GM18861 (cell line): Measurements from ENCODE around the gene OR9Q1.
"Not testable (repeated sequence)": the region's sequence is repeated elsewhere in the genome, so short reads cannot be mapped to it uniquely, and the experiment has no call there.

Experiments
- ATAC-seq: cut with Tn5 transposase; IDR thresholded peaks from one replicate; pipeline ENCODE4 v1.9.1; 2021; ENCODE audit not compliant: unreplicated experiment

Gene OR9Q1, protein sequence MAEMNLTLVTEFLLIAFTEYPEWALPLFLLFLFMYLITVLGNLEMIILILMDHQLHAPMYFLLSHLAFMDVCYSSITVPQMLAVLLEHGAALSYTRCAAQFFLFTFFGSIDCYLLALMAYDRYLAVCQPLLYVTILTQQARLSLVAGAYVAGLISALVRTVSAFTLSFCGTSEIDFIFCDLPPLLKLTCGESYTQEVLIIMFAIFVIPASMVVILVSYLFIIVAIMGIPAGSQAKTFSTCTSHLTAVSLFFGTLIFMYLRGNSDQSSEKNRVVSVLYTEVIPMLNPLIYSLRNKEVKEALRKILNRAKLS

DNA sequence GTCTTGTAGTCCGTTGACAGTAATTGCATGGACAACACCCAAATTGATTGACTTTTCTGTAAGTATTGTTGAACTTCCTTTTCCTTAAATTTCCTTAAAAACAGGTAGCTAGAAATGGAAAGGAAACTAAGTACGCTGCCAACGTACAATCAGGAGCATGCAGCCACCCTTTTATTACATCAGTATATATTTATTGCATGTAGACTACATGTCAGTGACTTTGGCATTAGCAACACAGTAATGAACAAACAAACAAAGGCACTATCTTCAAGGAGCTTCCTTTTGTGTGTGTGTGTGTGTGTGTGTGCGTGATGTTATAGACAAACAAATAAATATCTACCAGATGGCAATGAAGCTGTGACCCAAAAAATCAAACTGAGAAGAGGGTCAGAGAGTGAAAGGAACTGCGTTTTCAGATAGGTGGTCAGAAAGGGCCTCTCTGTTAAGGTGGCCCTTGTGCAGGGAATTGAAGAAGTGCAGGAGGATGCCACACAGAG lies at the start of gene OR9Q1:
Gene OR9Q1 (plus strand): TSS at position 447 of the 497 bp plus-strand sequence. CDS start 155,564 bp downstream, outside the sequence.
- no peak for ATAC-seq

DNA sequence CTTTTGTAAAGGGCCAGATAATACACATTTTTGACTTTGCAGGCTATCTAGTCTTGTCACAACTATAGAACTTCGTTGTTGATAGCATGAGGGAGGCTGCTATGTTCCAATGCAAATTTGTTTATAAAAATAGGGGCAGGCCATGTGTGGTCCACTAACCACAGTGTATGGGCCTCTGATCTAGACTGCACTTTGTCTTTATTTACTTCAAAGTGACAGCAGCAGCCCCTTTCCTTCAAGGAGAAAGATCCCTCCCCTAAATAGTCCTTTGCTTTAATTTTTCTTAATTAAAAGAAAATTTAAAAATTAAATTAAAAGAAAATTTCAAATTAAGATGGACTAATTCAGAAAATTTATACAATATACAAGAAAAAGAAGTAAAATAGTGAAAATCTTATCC lies 49.5 kb upstream of the OR9Q1 start:
- ATAC-seq, result no peak

DNA sequence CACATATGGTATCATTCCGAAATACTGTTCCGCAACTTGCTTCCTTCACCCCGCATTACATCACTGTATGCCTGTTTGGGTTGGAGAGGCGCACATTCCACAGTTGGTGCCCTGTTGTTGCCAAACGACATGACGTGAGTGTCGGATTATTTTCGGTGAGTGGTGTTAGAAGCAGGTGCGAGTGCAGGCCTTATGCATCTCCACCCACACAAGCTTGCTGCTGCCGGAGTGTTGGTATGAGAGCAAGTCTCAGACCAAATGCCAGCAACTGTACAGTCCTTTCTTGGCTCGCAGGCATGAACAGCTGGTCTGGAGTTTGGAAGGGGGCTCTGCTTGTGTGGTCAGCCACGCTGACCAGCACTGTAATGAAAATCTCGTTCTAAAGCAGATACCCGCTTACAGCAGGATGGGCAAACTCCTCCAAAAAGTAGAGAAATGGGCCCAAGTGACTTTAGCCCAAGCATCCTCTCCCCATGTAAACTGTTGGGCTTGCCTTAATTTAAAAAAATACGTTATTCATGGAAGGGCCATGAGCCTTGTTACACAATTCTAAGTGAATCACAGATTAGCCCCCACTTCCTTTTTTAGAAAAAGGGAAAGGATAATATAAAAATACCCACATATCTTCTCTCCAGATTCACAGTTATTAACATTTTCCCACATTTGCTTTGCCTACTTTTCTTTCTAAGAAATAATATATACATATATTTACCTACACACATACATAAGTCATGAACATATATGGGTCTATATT lies 48.7 kb upstream of the OR9Q1 start:
- ATAC-seq, result no peak

DNA sequence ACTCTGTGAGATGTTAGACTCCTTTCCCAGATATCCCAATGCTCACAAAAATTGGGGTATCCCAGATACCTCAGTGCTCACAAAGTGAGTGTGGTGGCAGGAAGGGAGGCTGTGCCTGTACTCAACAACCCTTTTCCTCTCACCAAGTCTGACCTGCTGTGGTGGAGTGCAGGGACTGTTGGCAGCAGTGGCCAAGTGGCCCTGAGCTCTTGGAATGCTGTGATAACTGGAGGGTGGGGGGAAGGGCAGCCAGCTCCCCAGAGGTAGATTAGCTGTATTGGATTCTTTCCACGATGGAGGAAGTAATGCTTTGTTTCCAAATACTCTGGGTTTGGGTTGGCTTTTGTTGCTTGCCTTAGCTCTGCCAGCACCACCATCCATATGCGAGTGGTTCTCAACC lies 46.0 kb upstream of the OR9Q1 start:
- ATAC-seq, result no peak

DNA sequence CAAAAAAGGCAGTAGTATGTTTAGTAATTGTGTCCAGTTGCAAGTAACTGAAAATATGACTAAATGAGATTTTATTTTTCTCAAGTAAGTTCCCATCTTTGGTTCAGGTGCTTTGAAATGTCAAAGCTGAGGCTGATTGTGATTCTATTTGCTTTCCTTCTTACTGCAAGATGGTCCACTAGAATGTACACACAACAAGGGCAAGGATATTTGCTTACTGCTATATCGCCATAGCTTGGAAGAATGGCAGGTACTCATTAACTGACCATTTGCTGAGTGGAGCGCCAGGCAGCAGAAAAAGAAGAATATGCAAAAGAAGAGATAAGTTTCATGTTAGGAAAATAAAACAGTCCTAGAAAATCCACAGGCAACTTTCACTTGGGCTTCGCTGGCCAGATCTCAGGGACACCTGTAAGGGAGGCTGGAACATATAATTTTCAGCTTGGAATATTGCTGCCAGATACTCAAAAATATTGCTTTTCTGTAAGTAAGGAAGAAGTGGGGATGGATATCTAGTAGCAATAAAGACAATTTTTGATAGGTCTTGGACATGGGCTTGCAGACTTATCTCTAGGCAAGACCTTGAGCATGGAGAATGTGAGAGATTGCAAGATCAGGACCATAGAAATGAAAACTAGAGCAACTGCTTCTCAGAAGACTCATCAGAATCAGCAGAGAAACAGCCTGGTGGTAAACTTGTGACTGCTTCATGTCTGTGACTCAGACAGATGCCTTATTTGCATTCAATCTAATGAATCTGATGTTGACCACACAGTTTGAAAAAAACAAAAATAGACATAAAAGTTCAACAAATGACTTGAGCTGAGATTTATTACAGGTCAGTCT lies 44.8 kb upstream of the OR9Q1 start:
- ATAC-seq, result no peak

DNA sequence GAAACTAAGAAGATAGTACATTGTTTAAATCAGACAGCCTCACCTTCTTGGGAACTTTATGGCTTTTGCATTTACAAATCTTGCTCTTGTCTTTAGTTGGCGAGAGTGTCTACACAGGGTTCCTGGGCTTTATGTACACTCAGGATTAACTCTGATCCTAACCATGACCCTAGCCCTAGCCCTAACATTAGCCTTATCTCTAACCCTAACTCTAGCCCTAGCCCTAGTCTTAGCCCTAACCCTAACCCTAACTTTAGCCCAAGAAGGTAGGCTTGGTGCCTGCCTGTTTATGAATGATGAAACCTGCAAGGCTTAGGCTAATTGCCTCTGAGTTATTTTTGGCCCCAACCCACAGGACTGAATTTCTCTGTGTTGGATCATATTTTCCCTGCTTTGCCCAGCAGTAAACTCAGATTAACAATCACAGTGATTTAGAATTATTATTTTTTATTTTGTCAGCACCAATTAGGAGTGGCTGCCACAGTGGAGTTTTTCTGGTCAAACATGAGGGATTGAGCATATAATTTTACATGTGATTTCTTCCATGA lies 44.1 kb upstream of the OR9Q1 start:
- no peak for ATAC-seq

DNA sequence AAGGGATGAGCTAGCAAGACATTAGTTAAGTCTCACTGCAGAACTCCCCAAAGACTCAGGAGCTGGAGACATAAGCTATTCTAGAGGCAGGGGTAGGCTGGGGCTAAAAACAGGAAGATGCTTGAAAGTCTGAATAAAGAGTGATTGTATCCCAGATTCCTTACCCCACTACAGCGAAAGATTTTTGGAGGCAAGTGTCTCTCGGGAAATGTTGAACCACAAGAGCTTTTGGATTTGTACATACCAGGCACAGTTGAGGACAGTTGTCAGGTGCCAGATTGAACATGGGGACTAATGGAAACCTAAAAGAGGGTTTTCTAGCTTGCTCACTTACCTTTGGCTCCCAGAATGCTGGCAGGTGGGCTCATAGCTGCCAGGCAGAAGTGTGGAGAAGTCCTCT lies 43.5 kb upstream of the OR9Q1 start:
- ATAC-seq, result no peak

DNA sequence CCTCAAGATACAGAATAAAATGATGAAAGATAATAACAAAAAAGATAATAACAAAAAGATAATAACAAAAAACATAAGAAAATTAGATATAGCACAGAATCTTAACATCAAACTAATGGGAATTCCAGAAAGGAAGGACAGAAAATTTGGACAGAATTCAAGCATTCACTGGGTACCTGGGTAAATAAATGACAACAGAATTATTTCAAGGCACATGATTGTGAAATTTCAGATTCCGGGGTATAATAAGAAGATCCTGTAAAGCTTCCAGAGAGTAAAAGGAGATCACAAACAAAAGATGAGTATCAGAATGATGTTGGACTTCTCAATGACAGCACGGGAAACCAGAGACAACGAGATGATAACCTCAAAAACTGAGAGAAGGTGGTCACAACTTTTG lies 42.1 kb upstream of the OR9Q1 start:
- no peak for ATAC-seq

DNA sequence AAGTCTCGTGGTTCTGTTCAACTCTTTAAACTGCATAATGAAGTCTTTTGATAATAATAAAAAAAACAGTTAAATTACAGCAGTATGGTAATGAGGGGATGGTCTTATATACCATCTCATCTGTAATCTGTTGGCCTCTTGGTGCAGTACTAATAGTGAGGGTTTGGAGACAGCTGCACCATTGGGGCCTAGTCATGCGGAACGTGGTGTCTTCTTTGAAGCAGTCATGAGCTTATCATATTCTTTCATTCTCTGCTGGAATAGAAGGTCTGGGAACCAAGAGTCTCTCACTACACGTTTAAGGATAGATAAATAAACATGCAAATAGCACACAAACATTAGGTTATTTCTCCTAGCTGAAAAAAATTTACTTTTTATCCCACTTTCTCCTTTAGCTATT lies 40.9 kb upstream of the OR9Q1 start:
- ATAC-seq, result no peak

DNA sequence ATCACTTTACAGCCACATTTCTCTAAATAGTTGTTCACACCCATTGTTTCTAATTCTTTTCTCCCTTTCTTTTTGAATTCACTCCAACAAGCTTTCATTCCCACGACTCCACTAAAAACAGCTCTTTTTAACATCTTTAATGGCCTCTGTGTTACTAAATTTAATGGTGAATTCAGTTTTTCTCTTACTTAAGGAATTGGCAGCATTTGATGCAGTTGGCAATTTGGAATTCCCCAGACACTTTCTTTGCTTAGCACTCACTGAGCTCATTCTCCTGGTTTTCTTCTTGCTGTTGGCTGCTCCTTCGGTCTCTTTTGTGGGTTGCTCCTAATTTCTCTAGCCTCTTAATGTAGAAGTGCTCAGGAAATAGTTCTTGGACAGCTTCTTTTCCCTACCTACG lies 40.5 kb upstream of the OR9Q1 start:
- ATAC-seq, result no peak

DNA sequence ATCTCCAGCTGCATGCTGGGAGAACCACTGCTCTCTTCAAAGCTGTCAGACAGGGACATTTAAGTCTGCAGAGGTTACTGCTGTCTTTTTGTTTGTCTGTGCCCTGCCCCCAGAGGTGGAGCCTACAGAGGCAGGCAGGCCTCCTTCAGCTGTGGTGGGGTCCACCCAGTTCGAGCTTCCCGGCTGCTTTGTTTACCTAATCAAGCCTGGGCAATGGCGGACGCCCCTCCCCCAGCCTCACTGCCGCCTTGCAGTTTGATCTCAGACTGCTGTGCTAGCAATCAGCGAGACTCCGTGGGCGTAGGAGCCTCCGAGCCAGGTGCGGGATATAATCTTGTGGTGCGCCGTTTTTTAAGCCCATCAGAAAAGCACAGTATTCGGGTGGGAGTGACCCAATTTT lies 24.2 kb upstream of the OR9Q1 start:
- not testable (repeated sequence) for ATAC-seq

DNA sequence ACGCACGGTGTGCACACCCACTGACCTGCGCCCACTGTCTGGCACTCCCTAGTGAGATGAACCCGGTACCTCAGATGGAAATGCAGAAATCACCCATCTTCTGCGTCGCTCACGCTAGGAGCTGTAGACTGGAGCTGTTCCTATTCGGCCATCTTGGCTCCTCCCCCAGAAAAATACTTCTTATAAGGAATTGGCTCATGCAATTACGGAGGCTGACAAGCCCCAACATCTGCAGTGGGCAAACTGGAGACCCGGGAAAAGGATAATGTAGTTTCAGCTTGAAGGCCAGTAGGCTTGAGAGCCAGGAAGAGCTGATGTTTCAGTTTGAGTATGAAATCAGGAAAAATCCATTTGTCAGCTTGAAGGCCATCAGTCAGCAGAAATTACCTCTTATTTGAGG lies 23.7 kb upstream of the OR9Q1 start:
- not testable (repeated sequence) for ATAC-seq

DNA sequence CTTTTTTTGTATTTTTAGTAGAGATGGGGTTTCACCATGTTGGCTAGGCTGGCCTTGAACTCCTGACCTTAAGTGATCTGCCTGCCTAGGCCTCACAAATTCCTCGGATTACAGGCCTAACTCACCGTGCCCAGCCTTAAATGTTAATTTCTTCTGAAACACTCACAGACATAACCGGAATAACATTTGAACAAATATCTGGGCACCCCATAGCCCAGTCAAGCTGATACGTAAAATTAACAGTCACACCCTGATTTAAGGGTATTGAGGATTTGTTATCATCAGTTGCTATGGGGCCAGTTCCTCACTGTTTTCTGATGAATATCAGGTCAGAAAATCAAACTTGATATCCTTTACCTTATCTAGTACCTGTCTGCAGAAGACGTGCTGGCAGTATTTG lies 23.0 kb upstream of the OR9Q1 start:
- no peak for ATAC-seq

DNA sequence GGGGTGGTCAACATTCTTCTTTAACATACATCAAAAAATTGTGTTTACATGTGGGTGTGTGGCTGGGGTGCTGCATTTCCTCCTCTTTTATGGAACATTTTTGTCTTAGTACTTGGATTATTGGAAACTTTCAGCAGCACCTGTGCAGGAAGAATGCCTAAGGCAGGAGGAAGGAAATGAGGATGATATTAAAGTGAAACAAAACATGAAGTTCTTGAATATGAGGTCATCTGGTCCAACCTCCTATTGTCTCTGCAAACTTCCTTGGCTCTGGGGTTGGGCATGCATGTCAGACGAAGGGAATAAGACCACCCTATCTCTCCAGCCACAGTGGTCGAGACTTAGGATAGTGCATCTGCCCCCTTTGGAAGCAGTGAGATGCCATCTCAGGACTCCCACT lies 20.6 kb upstream of the OR9Q1 start:
- ATAC-seq, result no peak

DNA sequence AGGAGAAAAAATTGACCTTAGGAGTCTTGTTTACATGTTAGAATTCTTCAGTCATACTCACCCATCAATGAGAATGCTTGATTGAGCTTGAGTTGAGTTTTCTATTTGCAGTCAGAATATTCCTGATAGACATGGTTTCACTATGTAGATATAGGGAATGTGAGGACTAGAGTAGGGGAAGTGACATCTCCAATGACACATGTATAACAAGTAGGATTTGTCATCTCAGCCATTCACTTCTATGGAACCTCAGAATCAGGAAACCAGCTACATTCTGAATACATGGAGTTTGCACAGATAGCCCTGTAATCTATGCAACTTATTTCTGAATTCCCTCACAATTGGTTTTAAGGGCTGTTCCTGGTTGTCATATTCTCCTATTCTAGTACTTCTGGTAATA lies 20.1 kb upstream of the OR9Q1 start:
- no peak for ATAC-seq

DNA sequence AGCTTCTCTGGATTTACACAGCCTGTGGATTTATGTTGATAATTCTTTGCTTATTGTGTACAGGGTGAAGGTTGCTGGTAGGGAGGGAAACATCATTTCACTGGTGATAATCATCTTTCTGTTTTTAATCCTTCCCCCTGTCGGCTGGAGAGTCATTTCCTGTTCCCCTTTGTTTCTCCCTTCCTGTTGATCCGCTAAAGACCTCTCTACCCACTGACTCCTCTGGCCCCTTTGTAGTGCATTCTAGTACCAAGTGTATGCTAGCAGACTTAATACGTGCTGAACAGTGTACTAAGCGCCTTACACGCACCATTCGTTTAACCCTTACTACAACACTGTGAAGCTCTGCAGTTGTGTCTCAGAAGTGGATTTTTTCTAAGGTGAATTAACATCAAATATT lies 19.0 kb upstream of the OR9Q1 start:
- no peak for ATAC-seq

DNA sequence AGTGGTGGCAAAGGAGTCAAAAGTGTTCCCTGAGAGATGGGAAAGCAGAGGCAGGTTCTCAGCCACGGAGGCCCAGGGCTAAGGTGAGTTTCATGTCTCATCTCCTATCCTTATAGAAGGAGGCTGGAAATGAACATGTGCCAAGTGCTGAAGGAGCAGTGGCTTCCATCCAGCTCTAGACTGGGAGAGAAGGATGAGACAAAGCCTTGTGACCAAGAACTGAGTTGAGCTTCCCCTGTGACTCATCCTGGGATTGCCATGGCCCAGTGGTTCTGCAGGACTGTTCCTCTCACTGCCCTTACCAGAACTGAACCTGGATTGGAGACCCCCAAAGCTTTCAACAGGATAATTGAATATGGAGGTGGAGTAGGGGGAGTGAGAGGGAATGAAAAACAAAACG lies 16.7 kb upstream of the OR9Q1 start:
- ATAC-seq, result no peak

DNA sequence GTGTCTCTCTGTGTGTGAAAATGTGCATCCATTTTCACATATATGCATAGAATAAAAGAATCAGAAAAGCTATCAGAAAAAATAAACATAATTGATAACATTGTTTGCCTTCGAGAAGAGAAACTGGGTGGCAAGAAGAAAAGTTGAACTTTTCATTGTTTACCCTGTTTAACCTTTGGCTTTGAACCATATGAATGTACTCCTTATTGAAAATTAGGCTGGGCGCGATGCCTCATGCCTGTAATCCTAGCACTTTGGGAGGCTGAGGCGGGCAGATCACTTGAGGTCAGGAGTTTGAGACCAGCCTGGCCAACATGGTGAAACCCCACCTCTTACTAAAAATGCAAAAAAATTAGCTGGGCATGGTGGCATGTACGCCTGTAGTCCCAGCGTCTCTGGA lies 11.9 kb upstream of the OR9Q1 start:
- no peak for ATAC-seq

DNA sequence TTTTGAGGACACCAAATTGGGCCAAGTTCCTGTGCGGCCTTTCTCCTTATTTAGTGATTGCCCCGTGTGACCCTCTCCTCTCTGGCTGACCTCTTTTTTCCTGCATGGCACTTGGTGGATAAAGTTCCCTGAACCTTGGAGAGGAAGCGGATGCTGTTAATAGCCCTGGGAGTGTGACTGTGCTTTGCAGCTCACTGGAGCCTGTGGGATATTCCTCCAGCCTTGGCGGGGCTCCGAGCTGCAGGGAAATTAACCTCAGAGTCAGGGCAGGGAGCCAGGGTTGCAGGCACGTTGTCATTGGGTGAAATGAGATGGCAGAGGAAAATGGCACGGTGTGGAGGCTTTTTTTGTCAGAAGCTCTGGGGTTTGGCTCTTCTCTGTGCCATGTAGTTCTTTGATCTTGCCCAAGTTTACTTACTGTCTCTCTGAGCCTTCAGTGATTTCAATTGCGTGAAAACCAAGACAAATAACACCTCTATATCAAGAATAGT lies 965 bp downstream of the OR9Q1 start:
- no peak for ATAC-seq

DNA sequence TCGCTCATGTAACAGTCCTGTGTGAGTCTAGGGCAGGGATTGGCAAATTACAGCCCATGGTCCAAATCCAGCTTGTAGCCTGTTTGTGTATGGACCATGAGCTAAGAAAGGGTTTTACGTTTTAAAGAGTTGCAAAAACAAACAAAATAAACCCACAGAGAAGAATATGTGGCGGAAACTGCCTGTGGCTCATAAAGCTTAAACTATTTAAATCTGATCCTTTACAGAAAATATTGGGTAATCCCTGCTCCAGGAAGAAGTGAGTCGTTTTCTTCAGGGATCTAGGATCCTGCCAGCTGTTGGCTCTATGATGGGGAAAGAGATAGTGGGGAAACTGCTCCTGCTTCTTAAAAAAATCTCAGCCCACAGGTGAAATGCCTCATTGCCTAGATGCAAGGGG lies 3.7 kb downstream of the OR9Q1 start:
- ATAC-seq, result no peak
